ENCODE results near the gene REEP1.
"Not testable (repeated sequence)": the region's sequence is repeated elsewhere in the genome, so short reads cannot be mapped to it uniquely, and the experiment has no call there.

Gene REEP1

DNA sequence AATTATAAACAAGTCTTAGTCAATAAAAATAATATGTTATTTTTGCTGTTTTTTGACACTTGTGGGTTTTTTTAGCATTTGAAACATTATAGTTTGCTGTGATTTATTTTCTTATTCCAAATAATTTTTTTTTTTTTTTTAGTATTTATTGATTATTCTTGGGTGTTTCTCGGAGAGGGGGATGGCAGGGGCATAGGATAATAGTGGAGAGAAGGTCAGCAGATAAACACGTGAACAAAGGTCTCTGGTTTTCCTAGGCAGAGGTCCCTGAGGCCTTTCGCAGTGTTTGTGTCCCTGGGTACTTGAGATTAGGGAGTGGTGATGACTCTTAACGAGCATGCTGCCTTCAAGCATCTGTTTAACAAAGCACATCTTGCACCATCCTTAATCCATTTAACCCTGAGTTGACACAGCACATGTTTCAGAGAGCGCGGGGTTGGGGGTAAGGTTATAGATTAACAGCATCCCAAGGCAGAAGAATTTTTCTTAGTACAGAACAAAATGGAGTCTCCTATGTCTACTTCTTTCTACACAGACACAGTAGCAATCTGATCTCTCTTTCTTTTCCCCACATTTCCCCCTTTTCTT lies 8.5 kb upstream of the REEP1 start:
- DNase-seq (ENCODE audit: low spot score): not testable (repeated sequence)

DNA sequence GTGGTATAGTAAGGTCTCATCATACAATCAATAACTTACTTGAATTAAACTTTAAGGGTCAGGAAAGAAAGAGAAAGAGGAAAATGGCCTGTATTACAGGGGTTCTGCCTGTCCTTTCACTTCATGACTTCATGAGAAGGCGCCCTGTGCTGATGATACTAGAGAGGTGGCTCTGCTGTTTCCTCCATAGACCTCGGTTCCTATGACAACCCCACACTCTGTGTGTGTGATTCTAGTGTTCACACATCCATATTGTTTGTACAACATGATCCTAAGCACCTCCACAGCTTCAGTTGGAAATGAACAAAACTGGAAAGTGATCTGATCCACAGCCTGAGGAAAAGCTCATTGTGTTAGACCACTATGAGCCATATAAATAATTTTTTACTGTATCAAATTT lies 7.0 kb upstream of the REEP1 start:
- no peak for DNase-seq (ENCODE audit: low spot score)

DNA sequence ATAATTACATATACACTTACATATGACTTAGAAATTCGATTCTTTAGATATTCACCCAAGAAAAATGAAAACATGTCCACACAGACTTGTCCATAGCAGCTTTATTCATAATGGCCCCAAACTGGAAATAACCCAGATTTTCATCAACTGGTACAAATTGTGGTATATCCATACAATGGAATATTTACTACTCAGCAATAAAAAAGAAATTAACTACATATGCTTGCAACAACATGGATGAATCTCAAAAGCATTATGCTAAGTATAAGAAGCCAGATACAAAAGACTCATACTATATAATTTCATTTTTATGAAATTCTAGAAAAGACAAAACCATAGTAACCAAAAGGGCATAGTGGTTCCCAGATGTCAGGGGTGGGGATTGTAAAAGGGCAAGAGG lies 5.1 kb upstream of the REEP1 start:
- no peak for DNase-seq (ENCODE audit: low spot score)

GRCh38 chr2:86341470-86341869 lies 4.0 kb upstream of the REEP1 start:
- no peak for DNase-seq (ENCODE audit: low spot score)

GRCh38 chr2:86338778-86339295 lies 1.4 kb upstream of the REEP1 start:
- no peak for DNase-seq (ENCODE audit: low spot score)

DNA sequence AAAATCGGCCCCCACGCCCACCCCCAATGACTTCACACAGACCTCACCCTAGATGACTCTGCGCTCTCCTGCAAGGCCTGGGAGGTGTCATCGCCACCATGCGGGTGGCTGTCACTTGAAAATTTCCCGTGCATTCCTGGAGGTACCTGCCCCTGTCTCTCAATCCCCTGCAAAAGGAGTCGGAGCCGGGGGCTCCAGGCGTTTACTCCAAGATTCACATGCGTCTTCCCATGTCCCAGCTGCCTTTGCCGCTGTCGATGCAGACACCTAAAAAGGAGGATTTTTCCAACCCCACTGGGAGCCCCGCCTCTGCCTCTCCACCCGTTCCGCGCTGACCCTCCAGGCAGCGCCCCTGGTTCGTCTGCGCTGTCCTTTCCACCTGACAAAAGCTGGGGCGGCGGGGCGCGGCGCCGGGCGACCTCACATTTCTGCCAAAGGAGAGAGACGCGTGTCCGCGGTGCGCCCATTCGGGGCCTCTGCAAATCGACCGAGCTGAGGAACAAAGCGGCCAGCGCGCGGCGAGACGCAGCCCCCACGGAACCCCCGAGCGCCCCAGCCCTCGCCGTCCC lies 667 bp downstream of the REEP1 start:
- DNase-seq (ENCODE audit: low spot score): peak; percentile 20

- no peak for DNase-seq (ENCODE audit: low spot score)
Measured at GRCh38 chr2:86335865-86336674, 1.4 kb downstream of the REEP1 start.

DNA sequence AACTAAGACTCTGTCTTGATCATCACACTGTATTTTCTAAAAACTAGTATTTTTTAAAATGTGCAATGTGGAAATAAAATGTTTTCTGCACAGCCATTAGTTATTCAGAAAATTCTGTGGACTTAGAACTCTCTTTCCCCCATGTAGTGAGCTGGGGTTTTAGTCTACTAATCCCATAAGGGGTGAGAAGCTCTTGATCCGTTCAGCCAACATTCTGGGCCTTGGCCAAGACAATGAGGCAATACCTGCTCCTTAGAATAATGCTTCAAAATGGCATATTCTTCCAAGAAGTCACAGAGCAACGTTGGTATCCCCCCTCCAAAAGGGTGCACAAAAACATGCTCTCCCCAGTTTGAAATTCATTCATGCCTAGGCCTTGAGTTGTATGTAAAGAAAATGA lies 4.0 kb downstream of the REEP1 start:
- no peak for DNase-seq (ENCODE audit: low spot score)

DNA sequence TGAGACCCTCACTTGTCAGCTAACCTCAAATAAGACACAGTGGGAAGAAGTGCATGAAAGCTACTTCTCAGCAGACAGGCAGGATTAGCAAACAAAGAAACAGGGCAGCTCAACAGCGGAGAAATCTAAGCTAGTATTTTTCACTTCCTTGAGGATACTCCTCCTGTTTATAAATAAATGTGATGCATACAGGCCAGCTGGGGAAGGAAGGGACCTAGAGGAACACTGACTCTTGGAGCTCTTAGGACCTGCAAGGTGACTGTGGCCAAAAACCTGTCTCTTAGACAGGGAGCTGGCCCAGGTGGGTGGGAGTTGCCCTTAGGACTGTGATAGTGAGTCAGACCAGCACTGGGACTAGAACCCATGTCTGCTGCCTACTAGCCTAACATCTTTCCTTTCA lies 4.8 kb downstream of the REEP1 start:
- DNase-seq (ENCODE audit: low spot score): no peak

DNA sequence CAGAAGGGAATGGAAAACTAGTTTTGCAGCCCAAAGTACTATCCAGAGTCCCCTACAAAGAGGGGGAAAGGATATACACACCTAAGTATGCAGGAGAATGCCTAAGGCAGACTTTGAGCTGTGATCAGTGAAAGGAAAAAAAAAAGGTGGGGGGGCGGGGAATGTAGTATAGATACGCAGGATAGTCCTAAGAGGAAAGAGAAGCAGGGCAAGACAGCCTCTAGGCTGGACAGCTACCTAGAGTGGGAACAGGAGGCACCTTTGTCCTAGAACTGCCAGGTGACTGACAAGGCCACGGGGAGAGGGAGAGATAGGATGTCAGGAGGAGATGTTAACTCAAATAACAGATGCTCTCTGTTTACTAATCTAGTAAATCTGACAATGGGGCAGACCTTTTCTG lies 6.0 kb downstream of the REEP1 start:
- no peak for DNase-seq (ENCODE audit: low spot score)

DNA sequence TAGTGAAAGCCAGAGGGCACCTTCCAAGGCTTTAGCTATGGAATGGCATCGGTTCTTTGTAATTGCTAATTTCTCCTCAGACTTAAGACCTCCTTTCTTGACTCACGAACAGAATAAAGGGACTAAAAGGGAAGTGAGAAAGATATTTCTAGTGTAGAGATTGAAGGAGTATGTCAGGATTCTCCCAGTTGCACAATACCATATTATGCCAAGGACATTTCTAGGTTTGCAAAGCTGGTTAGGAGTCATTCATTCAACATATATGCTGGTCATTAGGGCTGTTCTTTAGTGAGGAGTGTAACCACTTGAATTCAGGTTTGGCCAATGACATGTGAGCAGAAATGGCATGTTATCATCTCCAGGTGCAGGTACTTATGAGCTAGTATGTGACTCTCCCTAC lies 7.4 kb downstream of the REEP1 start:
- no peak for DNase-seq (ENCODE audit: low spot score)

DNA sequence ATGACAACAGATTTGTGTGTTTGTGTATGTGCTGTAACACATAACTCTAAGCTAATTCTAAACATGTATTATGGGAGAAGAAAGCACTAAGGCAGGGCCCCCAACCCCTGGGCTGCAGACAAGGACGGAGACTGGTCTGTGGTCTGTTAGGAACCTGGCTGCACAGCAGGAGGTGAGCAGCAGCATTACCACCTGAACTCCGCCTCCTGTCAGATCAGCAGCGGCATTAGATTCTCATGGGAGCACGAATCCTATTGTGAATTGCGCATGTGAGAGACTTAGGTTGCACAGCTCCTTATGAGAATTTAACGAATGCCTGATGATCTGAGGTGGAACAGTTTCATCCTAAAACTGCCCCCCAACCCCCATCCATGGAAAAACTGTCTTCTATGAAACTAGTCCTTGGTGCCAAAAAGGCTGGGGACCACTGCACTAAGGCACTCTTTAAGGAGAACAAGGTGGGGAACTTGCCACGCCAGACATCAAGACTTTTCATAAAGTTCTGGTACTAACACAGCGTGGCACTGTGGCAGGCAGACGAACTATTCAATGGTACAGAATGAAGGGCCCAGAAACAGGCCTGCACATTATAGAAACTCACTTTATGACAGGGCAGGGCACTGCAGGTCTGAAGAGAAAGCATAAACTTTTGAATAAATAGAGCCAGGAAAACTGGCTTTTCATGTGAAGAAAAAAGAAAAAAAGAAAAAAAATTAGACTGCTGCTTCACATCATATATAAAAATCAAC lies 14.0 kb downstream of the REEP1 start:
- no peak for DNase-seq (ENCODE audit: low spot score)

DNA sequence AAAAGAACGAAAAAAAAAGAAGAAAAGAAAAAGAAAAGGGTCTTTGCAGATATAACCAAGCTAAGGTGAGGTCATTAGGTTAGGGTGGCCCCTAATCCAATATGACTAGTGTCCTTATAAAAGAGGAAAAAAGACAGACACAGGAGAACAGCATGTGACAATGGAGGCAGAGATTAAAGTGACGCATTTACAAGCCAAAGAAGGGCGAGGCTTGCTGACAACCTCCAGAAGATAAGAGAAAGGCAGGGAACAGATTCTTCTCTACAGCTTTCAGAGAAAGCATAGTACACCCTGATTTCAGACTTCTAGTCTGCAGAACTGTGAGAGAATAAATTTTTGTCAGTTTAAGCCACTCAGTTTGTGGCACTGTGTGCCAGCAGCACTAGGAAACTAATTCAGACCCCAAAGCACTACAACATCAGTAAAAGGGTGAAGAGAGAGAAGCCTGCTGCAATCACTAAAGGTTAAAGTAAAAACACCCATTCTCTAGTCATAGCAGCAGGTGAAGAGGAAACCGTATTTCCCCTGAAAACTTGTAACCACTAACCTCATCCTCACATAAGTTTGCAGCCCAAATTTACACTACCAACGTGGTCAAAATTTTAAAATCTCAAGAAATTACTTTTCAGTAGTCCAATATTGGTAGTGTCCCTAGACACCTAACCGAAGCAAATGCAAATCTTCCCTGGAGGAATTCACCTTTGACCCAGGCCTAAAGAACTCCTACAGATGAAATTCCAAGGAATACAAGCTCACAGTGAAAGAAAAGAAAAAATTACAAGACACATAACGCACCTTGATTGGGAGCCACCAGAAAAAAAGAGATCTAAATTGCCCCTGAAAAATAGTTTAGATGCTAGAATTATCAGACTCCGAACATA lies 17.5 kb downstream of the REEP1 start:
- DNase-seq (ENCODE audit: low spot score): no peak

DNA sequence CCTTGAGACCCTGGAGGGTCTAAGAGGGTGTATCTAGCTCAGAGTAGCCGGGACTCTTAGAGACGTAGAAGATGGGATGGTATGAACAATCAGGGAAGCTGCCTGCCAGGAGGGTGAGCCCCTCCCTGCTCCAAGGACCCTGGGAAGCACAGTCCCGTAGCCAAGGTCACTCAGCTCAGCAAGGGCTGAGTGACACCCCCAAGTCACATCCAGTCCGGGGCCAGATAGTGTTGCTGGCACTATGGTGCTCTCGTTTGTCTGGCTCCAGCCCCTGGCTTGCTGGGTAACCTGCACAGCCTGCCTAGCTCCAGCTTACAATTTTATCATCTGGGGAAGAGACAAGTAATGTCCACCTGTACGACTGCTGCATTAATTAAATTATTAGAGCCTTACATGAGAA lies 22.3 kb downstream of the REEP1 start:
- DNase-seq (ENCODE audit: low spot score): no peak

- DNase-seq (ENCODE audit: low spot score): no peak
Measured at GRCh38 chr2:86314125-86314524, 23.3 kb downstream of the REEP1 start.

DNA sequence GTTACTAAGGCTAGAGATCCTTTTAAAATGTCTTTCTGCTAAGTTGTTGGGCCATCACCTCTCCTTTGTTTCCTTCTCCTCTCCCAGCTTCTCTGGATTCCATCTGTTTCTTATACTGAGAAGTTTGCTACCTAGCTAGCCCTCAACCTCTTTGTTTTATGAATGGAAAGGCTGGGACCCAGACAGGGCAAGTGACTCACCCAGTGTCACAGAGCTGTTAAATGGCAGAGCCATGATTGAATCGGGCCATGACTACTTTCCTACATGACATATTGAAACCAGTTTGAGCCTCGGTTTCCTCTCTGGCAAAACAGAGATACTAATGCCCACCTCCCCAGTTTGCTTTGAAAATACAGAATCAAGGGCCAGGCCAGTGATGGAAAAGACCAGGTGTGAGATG lies 24.1 kb downstream of the REEP1 start:
- no peak for DNase-seq (ENCODE audit: low spot score)

DNA sequence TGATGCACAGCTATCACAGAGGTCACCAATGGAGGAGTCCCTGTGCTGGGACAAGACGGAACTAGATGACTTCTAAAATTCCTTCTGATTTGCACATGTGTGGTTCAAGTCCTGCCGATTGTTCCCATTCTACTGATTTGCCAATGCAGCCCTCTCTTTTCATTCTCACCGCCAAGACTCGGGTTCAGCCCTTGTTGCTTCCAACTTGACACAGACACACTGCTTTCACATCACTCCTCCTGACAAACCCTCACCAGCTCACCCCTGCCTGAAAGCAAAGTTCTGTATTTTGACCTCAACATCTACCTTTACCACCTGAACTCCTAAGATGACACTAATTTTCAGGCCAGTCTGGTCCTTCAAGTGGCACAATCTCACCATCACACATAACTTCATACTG lies 25.5 kb downstream of the REEP1 start:
- DNase-seq (ENCODE audit: low spot score): no peak

GRCh38 chr2:86309966-86310365 lies 27.5 kb downstream of the REEP1 start:
- no peak for DNase-seq (ENCODE audit: low spot score)

GRCh38 chr2:86308984-86309695 lies 28.3 kb downstream of the REEP1 start:
- DNase-seq (ENCODE audit: low spot score): no peak

GRCh38 chr2:86308356-86308755 lies 29.1 kb downstream of the REEP1 start:
- DNase-seq (ENCODE audit: low spot score): no peak

- DNase-seq (ENCODE audit: low spot score): no peak
Measured at GRCh38 chr2:86307431-86307830, 30.0 kb downstream of the REEP1 start.
